GM18858 (cell line): ENCODE measurements around the gene ARID1A.
"Not testable (repeated sequence)": the region's sequence is repeated elsewhere in the genome, so short reads cannot be mapped to it uniquely, and the experiment has no call there.

ENCODE experiments used
- ATAC-seq: cut with Tn5 transposase; IDR thresholded peaks from one replicate; pipeline ENCODE4 v1.9.1; 2021; ENCODE audit not compliant: unreplicated experiment

Gene ARID1A

GRCh38 chr1:26697978-26698849 lies 2.4 kb downstream of the ARID1A start:
- no peak for ATAC-seq

- no peak for ATAC-seq
Measured at GRCh38 chr1:26700711-26701110, 4.9 kb downstream of the ARID1A start.

- no peak for ATAC-seq
Measured at GRCh38 chr1:26701266-26701994, 5.6 kb downstream of the ARID1A start.

GRCh38 chr1:26701995-26702679 lies 6.3 kb downstream of the ARID1A start:
- ATAC-seq: no peak

GRCh38 chr1:26702680-26703038 lies 6.8 kb downstream of the ARID1A start:
- no peak for ATAC-seq

- no peak for ATAC-seq
Measured at GRCh38 chr1:26703478-26703877, 7.7 kb downstream of the ARID1A start.

GRCh38 chr1:26704629-26705028 lies 8.8 kb downstream of the ARID1A start:
- ATAC-seq: no peak

GRCh38 chr1:26705227-26705626 lies 9.4 kb downstream of the ARID1A start:
- ATAC-seq: not testable (repeated sequence)

- no peak for ATAC-seq
Measured at GRCh38 chr1:26705788-26706311, 10.0 kb downstream of the ARID1A start.

GRCh38 chr1:26706315-26706714 lies 10.5 kb downstream of the ARID1A start:
- ATAC-seq: no peak

GRCh38 chr1:26710811-26711210 lies 15.0 kb downstream of the ARID1A start:
- ATAC-seq: no peak

GRCh38 chr1:26711777-26712176 lies 16.0 kb downstream of the ARID1A start:
- no peak for ATAC-seq

GRCh38 chr1:26717017-26717491 lies 21.2 kb downstream of the ARID1A start:
- no peak for ATAC-seq

GRCh38 chr1:26719205-26719604 lies 23.4 kb downstream of the ARID1A start:
- no peak for ATAC-seq

GRCh38 chr1:26721669-26722355 lies 26.0 kb downstream of the ARID1A start:
- ATAC-seq: no peak

GRCh38 chr1:26723013-26723991 lies 27.5 kb downstream of the ARID1A start:
- no peak for ATAC-seq

- ATAC-seq: no peak
Measured at GRCh38 chr1:26724118-26724517, 28.3 kb downstream of the ARID1A start.

- no peak for ATAC-seq
Measured at GRCh38 chr1:26724926-26725325, 29.1 kb downstream of the ARID1A start.

GRCh38 chr1:26725904-26726303 lies 30.1 kb downstream of the ARID1A start:
- ATAC-seq: not testable (repeated sequence)

GRCh38 chr1:26726784-26727183 lies 31.0 kb downstream of the ARID1A start:
- no peak for ATAC-seq
